Activated CD4-positive, alpha-beta T cell treated with anti-CD3 and anti-CD28 coated beads for 24 hours (primary cell): ENCODE measurements around the gene HDAC5.
"Not testable (repeated sequence)": the region's sequence is repeated elsewhere in the genome, so short reads cannot be mapped to it uniquely, and the experiment has no call there.

Source experiments
- DNase-seq, 2 donors: peaks; one replicate each; pipeline ENCODE4 v3.0.0-alpha.2; 2020; ENCODE audit warnings: low read depth in 2 of 2

Gene HDAC5

DNA sequence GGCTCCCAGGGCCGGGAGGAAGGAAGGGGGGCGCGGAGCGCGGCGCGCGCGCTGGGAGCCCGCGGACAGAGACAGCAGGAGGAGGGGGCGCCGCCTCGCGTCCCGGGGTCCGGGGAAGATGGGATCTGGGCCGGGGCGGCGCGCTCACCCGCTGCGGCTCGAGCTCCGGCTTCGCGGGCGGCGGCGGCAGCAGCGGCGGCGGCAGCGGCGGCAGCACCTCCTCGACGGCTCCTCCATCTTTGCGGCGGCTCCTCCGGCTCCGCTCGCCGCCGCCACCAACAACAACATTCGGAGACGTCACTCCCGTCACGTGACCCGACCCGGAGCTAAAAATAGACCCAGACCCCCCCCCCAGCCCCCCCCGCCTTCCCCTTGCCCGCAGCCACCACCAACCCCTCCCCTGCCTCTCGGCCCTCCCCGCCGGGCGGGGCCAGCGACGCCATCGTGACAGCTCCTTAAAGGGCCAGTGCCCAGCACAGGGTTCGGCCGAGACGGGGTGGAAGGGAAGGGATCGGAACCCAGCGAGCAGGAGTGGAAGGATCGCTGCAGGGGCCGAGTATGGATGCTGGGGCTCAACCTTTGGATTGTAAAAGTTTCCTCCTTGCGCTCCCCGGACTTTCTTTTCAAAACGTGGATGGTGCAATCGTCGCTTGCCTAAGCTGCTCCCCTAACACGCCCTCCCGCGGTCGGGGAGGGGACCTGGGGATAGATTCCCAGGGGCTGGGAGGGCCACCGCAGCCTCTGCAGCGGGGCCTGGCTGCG, at the start of gene HDAC5:
HDAC5 (minus strand) TSS at position 286 of the 762 bp plus-strand sequence. CDS start 6,126 bp downstream, outside the sequence.
- DNase-seq: peak; percentile 94

DNA sequence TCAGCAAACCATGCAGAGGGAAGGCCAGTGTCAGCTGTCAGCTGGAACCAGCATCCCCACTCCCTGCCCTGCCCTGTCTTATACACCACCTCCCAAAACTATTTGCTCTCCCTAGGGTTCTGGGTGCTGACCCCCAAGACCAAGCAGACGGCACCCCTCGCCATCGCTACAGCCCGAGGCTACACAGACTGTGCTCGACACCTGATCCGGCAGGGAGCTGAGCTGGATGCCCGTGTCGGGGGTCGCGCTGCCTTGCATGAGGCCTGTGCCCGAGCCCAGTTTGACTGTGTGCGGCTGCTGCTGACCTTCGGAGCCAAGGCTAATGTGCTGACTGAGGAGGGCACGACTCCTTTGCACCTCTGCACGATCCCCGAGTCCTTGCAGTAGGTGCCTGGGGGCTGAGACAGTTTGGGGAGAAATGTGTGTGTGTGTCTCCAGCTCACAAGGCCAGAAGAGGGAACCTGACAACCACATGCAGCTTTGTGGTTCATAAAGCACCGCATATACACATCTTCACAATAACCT, 48.6 kb upstream of the HDAC5 start:
- DNase-seq: no peak

DNA sequence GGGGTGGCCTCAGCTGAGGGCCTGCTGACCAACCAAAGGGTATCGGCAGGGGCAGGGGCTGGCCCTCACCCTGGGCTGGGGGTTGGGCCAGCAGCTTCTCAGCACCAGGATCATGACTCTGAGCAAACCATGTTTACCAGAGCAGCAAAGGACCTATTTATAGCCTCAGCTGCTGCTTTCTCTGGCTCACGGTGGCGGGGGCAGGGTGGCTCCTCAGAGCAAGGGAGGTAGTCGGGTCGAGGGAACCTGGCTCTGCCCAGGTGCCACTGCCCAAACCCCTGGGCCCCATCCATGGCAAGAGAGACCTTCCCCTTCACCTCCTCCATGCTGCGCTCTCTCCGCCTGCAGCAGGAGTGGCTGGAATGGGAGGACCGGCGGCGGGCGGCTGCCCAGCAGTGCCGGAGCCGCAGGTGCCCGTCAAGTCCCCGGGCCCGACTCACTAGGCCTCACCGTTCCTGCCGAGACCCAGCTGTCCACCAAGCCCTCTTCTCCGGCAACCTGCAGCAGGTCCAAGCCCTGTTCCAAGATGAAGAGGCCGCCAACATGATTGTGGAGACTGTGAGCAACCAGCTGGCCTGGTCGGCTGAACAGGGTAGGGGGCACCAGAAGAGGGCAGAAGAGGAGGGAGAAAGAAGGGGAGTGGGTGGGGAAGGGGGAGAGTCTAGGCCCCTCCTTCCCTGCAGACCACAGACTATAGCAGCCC, 47.2 kb upstream of the HDAC5 start, which contains the start of gene ASB16:
ASB16 (plus strand) TSS at position 206 of the 703 bp plus-strand sequence; CDS start at position 292, 86 bp downstream.
- DNase-seq: no peak

DNA sequence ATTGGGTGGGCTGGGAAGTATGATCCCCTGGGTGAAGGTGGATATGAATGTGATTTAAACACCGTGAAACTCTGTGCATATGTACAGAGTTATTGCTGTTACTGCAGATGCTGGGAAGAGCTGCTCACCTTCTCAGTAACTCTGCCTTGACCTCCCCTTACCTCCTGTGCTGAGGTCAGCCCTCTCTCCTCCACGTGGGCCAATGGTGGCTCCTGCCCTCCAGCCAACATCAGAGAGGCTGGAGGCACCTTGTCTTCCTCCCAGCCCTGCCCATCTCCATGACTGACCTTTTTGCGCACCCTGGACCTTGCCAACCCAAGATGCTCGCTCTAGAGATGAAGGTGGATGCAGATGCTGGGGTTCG, 46.7 kb upstream of the HDAC5 start:
- no peak for DNase-seq

DNA sequence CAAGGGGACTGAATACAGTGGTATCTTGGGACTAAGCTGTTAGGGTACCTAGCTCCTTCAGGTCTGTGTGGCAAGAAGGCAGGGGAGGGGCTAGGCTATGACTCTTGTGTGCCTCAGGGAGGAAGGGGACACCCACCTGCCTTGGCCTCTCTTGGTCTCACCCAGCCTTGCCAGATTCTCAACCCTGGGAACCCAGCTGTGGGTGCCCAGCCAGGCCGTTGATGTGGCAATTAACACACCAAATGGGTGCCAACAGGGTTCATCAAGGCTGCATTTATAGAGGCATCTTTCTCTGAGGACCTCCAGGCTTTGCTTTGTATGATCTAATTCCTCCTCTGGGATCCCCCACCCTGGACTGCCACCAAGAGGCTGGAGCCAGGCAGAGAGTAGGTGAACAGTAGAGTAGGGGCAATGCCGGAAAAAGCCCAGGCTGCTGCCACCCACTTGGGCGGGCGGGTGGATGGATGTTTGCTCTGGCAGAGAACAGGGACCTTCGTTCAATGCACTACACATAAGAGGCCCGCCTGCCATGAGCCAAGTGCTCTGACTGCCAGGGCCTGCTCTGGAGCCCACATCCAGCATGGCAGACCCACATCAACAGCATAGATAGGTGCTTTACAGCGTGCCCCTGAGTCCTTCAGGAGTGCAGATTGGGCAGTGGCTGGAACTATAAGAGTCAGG, 43.9 kb upstream of the HDAC5 start:
- DNase-seq: no peak

DNA sequence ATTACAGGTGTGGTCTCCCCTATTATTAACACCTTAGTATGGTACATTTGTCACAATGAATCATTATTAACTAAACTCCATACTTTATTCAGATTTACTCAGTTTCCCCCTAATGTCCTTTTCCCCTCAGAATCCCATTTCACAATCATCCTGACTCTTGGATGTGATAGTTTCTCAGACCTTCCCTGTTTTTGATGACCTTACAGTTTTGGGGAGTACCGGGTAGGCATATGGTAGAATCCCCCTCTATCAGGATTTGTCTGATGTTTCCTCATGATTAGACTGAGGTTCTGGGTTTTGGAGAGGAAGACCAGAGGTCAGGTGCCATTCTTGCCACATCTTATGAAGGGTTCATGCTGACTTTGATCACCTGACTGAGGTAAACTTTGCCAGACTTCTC, 41.0 kb upstream of the HDAC5 start:
- no peak for DNase-seq

DNA sequence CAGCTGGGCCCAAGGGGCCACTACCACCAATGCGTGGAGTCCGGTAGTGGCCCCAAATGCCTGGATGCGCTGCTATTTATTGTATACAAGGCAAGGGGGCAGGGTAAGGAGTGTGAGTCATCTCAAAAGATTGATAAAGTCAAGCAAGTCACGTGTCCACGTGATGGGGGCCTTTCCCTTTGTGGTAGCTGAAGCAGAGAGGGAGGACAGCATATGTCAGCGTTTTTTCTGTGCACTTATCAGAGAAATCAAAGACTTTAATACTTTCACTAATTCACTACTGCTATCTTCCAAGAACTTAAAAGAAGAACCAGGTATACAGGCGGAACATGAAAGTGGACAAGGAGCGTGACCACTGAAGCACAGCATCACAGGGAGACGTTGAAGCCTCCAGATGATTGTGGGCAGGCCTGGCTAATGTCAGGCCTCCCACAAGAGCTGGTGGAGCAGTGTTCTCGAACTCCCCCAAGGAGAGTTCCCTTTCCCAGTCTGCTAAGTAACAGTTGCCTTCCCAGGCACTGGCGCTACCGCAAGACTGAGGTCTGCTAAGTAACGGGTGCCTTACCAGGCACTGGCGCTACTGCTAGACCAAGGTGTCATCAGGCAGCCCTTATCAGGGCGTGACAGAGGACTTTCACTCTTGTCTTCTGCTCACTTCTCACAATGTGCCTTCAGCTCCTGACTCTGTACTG, 36.2 kb upstream of the HDAC5 start:
- DNase-seq: no peak

DNA sequence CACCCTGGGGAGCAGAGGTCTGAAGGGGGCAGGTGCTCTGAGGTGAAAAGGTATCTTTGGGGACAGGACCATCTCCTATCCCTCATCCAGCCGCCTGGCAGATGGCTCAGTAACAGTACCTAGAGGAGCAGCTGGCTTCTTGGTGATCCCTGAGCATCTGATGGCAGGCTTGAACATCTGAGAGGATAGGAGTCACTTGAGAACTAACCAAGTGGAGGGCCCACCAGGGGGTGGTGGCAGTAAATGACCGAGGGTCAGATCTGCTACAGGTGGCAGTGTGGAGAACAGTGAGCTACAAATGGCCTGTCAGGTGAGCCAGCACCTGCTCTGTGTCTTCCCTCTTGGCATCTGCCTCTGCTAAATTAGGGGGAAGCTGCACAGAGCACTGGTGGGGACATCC, 32.0 kb upstream of the HDAC5 start:
- no peak for DNase-seq

DNA sequence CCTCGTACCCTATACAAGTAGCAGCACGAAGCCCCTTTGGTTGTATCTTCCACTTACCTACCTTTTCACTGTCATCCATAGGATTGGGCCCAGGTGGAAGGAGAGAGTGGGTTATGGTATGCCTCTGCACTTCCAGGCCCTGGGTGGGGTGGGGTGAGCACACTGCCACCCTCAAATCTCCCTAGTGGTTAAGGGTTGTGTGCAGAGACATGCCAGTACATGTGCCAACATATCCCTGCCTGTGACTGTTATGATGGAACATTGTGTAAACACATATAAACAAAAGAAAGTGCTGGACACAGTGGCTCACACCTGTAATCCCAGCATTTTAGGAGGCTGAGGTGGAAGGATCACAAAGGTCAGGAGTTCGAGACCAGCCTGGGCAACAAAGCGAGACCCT, 29.4 kb upstream of the HDAC5 start:
- DNase-seq: no peak

DNA sequence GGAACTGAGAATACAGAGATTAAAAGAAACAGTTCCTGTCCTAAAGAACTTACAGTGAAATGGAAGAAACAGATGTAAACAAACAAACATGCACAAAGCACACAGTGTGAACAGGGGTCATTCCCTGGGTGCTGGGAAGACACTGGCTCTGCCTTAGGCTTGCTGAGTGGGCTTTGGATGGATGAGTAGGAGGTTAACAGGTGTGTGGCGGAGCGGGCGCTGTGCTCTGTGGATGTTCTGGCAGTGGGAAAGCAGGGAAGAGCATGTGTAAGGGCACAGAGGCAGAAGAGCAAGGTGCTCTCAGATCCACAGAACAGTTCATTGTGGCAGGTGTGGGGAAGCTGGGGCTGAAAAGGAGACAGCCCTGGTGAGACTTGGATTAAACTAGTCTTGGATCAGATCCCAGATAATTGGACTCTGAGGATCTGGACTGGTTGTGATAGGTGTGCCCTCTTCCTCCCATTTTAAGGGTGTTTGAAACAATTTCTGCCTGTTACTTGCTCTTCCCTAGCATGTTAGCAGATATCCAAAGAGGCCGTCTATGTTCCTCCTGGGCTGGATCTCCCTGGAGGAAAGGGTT, 26.4 kb upstream of the HDAC5 start:
- DNase-seq: no peak

DNA sequence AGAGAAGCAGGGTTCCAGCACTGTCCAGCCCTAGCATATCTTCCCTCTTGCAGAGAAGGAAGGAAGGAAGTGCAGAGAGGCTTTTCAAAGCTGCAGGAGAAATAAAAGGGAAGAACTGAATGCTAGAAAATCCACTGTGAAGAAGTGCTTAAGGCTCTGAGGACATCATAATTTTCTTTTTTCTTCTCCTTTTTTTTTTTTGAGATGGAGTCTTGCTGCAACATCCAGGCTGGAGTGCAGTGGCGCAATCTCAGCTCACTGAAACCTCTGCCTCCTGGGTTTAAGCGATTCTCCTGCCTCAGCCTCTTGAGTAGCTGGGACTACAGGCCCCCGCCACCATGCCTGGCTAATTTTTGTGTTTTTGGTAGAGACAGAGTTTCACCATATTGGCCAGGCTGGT, 25.6 kb upstream of the HDAC5 start:
- DNase-seq: not testable (repeated sequence)

DNA sequence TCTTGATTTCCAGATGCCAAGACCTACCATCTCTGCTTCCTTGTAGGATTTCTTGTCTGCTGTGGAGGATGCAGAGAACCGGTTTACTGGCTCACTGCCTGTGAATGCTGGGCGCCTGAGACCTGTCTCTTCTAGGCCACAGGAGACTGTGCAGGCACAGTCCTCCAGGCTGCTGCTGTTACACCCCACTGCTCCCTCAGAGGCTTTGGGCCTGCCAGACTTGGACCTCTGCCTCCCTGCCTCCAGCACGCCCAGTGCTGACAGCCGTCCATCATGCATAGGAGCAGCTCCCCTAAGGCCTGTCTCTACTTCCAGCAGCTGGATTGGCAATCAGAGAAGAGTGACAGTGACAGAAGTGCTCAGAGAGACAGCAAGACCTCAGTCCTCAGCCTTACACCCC, 24.4 kb upstream of the HDAC5 start:
- DNase-seq: no peak

DNA sequence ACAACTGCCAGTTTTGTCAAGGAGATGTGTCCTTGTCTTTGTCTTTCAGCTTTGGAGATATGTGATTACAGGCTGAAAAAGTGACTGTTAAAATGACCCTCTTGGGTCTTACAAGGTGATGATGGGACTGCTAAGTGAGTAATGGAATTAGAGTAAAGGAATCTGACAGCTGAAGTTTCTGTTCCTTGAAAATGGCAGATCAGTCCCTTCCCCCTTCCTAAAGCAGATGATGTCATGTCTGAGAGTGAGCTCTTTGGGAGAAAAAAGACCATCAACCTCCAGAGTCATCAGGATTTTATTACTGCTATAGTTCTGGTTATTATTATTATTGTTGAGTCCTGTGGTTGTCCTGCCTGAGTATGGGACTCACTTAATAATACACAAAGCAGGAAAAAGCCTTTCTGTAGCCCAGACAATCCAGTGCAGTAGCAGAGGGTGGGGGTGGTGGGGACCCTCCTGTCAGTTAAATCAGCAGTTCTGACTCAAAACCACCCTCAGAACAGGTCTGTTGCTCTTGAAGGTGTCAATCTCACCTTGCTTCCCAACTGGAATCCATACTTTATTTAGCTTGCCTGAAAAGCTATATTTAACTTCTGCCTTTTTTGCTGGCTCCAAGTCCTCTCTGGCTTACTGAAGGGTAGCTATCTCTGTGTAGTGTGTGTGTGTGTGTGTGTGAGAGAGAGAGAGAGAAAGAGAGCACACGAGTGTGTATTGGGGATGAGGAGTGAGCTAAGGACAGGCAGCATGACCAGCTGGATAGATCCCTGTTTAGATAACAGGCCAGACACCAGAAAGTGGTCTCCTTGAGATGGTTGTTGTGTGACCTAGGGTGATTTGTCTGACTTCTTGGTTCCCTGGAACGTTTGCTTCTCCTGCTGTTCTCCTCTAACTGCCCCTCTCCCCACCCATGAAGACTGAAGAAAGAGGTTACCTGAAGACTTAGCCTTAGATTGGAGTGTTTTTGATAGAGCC, 23.2 kb upstream of the HDAC5 start:
- DNase-seq: no peak

DNA sequence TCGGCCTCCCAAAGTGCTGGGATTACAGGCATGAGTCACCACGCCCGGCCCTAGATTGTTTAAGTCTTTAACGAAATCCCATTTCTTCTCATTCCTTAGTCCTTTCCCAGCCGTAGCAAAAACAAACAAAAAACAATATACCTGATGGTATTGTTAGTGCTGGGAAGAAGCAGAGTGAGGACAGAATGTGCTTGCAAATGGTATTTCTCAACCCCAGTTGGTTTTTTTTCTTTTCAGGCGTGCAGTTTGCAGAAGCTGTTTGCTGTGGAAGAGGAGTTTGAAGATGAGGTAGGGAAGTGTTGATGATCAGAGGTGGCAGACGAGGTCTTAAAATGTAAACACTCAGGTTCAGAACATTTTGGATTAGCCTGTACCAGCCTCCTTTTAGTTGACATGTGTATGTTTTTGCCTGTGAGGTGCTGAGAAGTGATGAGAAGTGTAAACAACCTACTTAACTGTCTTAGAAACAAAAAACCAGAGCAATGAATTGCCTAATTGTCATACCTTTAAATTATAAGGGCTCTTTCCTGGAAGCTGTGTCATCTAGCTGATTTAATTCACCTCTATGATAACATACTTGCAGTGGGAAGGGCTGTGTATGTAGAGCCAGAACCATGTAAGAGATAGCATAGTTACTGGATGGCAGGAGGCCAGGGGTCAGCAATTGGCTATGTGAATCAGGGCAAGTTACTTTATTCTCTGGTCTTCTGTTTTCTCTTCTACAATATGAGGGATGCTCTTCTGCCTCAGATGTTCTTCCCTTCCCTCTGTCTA, 21.7 kb upstream of the HDAC5 start:
- no peak for DNase-seq

DNA sequence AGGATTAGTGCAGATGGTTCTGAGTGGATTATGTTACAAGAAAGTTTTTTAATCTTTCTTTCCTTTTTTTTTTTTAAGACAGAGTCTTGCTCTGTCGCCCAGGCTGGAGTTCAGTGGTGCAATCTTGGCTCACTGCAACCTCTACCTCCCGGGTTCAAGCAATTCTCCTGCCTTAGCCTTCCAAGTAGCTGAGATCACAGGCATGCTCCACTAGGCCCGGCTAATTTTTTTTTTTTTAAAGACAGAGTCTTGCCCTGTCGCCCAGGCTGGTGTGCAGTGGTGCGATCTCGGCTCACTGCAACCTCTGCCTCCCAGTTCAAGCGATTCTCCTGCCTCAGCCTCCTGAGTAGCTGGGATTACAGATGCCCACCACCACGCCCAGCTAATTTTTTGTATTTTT, 20.5 kb upstream of the HDAC5 start:
- DNase-seq: not testable (repeated sequence)

DNA sequence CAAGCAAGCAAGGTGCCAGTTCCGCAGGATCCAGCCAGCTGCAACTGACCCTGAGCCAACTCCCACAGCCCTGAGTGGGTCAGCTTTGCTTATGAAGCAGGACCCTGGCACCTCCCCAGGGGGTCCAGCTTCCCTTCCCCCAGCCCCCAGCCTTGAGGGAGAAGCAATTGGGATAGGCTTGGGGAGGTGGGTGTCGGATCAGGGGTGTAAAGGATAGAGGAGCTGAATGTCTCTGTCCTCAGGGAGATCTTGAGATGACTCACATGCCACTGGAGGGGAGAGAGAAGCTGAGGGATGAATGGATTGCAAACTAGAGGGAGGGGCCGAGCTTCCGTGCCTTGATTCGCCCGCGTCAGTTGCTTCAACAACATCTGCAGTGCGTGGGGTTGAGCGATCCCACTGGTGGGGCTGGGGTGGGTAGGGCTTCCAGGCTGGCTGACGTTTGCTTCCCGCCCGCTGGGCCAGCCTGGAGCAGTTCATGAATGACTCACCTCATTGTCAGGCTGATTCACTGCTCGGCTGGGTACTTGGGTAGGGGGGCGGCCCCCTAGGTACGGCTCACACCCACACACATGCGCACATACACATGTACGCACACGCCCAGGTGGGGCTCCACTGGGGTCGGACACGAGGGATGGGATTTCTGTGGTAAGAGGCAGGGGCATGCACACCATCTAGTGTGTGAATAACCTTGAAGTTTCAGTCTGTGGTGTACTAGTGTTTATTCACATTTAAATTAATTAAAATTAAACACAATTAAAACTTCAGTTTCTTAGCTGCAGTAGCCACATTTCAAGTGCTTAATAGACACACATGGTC, 14.7 kb upstream of the HDAC5 start:
- DNase-seq: peak; percentile 66 to 67

DNA sequence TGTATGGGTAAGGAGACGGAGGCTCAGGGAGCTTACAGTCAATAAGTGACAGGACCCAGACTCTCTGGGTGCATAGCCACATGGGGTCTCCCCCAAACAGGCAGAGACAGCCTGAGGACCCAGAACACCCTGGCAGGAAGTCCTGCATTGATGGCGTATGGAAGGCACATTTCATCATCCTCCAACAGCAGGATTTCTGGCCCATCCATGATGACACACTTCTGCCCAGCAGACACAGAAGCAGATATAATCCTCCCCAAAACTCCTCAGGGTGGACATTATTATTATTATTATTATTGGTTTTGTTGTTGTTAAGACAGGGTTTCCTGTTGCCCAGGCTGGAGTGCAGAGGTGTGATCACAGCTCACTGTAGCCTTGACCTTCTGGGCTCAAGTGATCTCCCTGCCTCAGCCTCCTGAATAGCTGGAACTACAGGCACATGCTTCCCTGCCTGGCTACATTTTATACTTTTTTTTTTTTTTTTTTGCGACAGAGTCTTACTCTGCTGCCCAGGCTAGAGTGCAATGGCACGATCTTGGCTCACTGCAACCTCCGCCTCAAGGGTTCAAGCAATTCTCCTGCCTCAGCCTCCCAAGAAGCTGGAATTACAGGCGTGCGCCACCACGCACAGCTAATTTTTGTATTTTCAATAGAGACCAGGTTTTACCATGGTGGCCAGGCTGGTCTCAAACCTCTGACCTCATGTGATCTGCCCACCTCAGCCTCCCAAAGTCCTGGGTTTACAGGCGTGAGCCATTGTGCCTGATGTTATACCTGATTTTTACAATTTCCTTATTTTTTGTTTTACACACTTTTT, 11.5 kb upstream of the HDAC5 start:
- no peak for DNase-seq
